GM18502 (cell line): ENCODE measurements around the gene PXT1.
"Not testable (repeated sequence)": the region's sequence is repeated elsewhere in the genome, so short reads cannot be mapped to it uniquely, and the experiment has no call there.

Experiments used
- ATAC-seq: cut with Tn5 transposase; IDR thresholded peaks from one replicate; pipeline ENCODE4 v1.9.1; 2021; ENCODE audit warnings: mild to moderate bottlenecking; ENCODE audit not compliant: unreplicated experiment, poor library complexity

Gene PXT1

DNA sequence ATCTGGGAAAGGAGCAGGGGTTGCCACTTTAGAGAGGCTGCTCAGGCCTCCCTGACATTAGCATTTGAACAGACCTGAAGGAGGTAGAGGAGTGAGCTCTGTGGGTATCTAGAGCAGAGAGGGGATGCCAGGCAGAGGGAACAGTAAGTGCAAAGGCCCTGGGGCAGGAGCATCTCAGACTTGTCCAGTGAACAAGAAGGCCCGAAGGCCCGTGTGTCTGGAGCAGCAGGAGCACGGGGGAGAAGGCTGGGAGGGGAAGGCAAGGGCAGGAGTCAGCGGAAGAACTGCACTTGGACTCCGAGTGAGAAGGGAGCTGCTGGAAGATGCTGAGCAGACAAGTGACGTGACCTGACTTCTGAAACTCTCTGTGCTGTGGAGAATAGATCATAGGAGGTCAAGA, 70.6 kb downstream of the PXT1 start:
- ATAC-seq: no peak

- ATAC-seq: no peak
These were observed 71.4 kb downstream of the PXT1 start for GRCh38 chr6:36371211-36371610.

GRCh38 chr6:36370638-36371037, 72.0 kb downstream of the PXT1 start:
- no peak for ATAC-seq

DNA sequence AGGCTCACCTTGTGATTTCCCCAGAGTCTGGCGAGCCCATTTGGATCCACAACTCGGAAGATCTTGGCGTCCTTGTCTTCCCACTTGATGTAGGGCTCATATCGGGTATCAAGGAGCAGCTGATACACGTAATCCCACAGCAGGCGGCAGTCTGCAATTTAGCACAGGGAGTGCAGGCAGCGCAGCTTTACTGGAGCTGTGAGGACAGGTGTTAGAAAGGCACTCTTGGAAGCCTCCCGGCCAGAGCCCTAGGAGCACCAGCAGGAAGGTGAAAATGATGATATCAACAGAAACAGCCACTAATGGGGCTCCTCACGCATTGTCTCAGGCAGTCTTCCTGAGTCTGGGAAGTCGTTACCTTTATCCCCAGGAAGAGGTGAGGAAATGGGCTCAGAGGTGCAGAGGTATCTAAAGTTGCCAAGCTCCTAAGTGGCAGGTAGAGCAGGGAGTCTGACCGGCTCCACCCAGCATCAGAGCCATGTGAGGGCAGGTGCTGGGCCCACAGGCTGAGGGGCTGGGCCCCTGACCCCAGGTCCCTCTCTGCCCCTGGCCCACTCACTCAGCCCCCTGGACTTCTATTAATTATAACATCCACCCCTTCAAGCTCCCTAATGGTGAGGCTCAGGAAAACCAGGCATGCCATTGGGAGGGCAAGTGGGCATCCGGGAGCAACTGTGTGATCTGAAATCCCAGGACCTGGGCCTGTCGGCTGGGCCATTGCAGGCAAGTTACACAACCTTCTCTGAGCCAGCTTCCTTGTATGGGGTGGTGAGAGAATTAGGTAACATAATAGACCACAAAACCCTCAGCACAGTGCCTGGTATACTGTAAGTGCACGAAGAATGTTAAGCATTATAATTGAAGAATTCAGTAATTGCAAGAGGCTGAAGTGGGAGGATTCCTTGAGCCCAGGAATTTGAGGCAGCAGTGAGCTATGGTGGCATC, 73.5 kb downstream of the PXT1 start:
- no peak for ATAC-seq

DNA sequence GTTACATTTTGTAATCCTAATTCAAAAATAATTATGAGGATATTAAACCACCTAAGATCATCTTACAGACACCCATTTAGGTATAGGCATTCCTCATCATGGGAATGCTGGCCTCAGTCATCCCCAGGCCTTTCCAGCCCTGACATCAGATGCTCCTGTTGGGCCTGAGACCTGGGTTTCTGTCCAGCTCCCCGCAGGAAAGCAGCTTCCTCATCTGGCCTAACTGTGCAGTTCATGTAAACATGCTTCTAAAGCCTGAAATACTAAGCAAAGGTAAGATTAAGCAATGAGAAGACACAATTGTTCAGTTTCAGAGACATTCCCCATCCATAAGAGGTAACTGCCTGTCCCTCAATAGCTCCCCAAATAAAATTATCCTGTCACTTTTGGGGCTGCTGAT, 74.2 kb downstream of the PXT1 start:
- ATAC-seq: no peak

GRCh38 chr6:36367743-36368142, 74.9 kb downstream of the PXT1 start:
- no peak for ATAC-seq

DNA sequence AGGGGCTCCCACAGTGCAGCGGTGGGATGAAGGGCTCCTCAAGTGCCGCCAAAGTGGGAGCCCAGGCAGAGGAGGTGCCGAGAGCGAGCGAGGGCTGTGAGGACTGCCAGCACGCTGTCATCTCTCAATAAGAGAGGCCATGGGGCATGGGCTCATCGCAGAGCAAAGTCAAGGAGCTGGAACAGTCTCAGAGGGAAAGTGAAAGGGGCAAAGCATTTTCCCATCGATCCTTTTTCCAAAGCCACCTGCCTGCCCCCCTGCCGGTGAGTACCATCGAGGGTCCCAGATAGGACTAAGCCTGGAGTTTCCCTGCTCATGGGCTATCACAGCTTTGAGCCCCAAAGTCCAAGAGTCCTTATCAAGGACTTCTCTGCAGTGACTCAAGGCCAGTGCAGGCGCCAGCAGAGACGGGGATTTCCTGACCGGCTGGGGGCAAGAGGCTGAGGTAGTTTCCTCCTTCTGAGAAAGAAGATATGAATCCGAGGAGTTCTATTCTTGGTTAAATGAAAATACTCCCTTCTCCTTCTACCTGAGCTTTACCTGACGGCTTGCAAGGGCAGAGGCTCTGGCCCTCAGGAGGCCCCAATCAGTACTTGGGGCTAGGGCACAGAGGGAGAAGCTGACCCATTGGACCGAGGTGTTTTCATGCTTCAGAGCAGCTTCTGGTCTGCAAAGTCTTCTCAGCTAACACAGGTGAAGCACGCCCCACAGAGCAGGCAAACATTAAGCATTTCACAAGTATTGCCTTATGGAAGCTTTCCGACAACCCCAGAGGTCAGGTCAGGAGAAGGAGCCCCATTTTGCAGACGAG, 77.8 kb downstream of the PXT1 start:
- peak; percentile 56 for ATAC-seq

- not testable (repeated sequence) for ATAC-seq
These were observed 78.5 kb downstream of the PXT1 start for GRCh38 chr6:36364061-36364635.

GRCh38 chr6:36363371-36363752, 79.3 kb downstream of the PXT1 start:
- ATAC-seq: not testable (repeated sequence)

DNA sequence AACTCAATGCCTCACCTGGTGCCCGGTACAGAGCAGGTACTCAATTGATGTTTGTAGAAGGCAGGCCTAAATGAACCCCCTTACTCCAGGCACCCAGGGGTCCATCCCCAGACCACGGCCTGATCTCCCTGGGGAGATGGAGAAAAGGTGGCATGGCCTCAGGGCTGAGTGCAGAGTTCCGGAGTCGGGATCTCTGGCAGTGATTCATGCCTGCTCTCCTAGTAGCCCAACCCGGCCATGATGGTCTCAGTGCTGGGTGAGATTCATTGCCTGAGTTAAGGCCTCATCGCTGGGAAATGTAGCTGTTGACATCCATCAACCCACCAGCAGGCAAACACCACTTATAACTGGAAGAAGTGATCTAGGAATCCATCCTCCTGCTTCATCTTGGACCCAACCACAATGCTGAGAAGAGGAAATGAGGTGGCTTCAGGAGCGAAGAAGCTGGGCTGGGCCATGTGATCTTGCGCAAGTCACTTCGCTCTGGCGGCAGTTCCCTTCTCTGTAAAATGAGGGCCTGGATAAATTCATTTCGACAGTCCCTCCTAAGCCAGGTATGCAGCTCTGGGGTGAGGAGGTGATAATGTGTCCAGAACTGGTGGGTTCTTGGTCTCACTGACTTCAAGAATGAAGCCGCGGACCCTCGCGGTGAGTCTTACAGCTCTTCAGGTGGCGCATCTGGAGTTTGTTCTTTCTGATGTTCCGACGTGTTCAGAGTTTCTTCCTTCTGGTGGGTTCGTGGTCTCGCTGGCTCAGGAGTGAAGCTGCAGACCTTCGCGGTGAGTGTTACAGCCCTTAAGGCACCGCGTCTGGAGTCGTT, 79.9 kb downstream of the PXT1 start:
- ATAC-seq: no peak

GRCh38 chr6:36361071-36361470, 81.6 kb downstream of the PXT1 start:
- ATAC-seq: no peak

- peak; percentile 48 for ATAC-seq
These were observed 82.2 kb downstream of the PXT1 start for GRCh38 chr6:36360241-36361054.

GRCh38 chr6:36358226-36358915, 84.3 kb downstream of the PXT1 start:
- ATAC-seq: no peak

DNA sequence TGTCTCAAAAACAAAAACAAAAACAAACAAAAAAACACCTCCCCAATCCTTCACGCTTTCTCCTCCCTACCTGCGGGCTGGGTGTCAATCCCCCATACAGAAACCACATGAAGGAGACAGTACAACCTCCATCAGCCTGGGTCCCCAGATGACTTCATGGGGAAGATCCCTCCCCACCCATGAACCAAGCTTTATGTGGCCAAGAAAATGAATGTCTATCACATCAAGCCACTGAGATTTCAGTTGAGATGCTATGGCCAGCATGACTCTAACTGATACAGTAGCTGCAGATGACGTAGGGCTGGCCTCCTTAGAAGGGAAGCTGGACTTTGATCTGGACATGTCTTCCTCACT, 84.8 kb downstream of the PXT1 start:
- no peak for ATAC-seq

GRCh38 chr6:36355819-36356218, 86.8 kb downstream of the PXT1 start:
- no peak for ATAC-seq

GRCh38 chr6:36353411-36353915, 89.2 kb downstream of the PXT1 start:
- no peak for ATAC-seq

DNA sequence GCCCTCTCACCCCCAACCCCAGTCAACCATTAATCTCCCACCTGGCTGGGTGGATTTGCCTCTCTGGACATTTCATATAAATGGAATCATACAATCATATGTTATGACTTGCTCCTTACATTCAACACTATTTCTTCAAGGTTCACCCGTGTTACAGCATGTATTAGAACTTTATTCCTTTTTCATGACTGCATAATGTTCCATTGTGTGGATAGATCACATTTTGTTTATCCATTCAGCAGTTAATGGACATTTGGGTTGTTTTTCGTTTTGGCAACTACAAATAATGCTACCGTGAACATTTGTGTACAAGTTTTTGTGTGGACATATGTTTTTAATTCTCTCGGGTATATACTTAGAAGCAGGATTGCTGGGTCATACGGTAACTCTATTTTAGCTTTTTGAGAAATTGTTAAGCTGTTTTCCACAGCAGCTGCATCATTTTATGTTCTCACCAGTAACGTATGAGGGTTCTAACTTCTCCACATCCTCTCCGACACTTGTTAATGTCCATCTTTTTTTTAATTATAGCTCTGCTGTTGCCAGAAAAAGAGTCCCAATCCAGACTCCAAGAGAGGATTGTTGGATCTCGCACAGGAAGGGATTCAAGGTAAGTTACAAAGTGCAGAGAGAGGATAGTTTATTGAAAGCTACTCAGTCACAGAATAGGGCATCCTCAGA, 90.0 kb downstream of the PXT1 start:
- ATAC-seq: no peak
